GM19240 (cell line): ENCODE results near the gene KCNK3.

ENCODE experiments used
- DNase-seq: peaks from one replicate; pipeline ENCODE4 v3.0.0; 2011; ENCODE audit warnings: low spot score; ENCODE audit not compliant: insufficient read length

The KCNK3 gene

GRCh38 chr2:26687801-26688200 is 4.7 kb upstream of the KCNK3 start:
- no peak for DNase-seq

DNA sequence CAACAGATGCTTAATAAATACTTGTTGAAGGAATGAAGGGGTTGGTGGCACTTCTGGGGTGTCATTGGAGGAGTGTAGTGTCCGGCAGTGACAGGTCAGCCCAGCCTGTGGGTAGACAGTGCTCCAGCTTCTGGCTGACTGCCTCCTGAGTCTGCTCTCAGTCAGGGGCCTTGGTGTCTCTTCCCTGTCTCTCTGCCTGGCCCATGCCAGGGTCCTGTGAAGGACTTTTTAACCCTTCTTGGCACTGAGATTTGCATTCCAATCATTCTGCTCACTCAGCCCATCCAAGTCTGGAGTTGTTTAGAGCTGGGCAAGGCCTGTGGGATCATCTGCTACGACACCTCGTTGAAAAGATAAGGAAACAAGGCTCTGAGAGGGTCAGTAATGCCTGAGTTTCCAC is 1.4 kb upstream of the KCNK3 start:
- no peak for DNase-seq

GRCh38 chr2:26691881-26692278 is 642 bp upstream of the KCNK3 start:
- no peak for DNase-seq

DNA sequence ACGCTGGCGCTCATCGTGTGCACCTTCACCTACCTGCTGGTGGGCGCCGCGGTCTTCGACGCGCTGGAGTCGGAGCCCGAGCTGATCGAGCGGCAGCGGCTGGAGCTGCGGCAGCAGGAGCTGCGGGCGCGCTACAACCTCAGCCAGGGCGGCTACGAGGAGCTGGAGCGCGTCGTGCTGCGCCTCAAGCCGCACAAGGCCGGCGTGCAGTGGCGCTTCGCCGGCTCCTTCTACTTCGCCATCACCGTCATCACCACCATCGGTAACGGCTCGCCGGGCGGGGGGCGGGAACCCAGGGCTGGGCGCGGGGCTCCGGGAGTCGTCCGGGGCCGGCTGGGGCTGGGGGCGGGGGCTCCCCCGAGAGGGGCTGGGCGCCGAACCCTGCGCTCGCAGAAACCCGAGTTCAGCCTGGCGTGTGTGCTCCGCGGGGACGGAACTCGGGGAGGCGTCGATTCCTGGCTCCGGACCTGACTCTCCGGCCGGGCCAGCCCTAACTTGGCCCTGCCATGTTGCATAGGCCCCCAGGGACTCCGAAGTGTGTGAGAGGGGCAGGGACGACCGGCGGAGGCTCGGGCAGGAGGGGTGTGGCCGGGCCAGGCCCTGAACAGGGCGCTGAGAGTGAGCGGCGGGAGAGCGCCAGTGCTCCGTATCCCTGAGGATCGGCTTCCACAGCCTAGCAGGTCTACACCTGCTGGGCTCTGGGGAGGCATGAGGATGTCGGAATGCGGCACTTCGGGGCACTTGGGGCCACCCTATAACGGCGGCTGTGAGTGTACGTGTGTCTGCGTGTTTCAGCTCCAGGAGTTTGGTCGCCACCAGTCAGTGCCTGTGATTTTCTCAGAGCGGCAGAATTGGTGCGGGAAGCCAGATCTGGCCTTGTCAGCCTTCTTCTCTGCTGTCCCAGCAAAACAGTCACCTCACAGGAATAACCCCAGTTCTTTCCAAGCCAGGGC is 651 bp downstream of the KCNK3 start:
- DNase-seq: no peak

GRCh38 chr2:26694001-26694400 is 1.5 kb downstream of the KCNK3 start:
- no peak for DNase-seq

- no peak for DNase-seq
Measured at GRCh38 chr2:26696351-26696816, 3.9 kb downstream of the KCNK3 start.

DNA sequence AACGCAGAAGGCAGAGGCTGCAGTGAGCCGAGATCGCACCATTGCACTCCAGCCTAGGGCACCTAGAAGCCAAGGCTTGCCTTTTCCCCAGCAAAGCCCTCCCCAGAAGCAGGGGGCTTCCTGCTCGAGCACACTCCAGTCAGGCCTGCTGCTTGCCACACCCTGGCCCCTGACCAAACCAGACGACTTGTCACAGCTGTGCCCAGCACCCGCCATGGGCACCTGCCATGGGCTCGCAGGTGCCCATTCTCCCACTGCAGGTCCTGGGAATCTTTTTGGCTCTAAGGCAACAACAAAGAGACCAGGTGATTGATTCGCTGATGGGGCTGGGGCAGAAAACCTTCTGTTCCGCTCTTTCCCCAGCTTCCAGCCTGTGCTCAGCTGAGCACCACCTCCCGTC is 4.9 kb downstream of the KCNK3 start:
- no peak for DNase-seq

DNA sequence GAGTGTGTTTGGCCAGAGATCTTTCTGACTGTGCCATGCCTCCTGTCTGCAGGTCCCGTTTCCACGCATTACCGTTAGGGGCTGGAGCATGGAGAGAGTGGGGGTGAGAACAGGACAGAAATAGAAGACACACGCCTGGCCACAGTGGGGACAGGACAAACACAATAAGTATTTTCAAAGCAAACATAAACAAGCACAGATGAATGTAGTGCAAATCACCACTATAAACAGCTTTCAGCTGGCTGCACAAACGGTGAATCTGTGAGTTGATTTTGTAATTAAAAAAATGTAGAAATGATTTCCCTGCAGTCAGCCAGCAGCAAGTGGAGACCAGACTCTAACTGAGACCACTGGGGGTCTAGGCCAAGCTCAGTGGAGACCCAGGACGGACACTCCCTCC is 6.8 kb downstream of the KCNK3 start:
- DNase-seq: no peak

GRCh38 chr2:26700078-26700477 is 7.6 kb downstream of the KCNK3 start:
- DNase-seq: no peak

- DNase-seq: no peak
Measured at GRCh38 chr2:26701596-26701995, 9.1 kb downstream of the KCNK3 start.

DNA sequence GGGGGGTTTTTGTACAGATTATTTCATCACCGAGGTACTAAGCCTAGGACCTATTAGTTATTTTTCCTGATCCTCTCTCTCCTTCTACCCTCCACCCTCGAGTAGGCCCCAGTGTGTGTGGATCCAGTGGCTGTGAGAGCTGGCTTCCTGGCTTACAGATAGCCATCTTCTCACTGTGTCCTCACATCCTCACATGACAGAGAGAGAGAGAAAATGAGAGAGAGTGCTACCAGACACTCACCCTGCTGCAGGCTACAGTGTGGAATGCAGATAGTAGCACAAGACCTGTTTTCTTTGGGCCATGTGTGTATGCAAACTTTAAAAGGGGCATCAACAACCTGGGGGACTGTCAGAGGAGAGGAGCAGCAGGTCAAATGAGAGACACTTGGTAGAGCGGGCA is 9.5 kb downstream of the KCNK3 start:
- DNase-seq: no peak

DNA sequence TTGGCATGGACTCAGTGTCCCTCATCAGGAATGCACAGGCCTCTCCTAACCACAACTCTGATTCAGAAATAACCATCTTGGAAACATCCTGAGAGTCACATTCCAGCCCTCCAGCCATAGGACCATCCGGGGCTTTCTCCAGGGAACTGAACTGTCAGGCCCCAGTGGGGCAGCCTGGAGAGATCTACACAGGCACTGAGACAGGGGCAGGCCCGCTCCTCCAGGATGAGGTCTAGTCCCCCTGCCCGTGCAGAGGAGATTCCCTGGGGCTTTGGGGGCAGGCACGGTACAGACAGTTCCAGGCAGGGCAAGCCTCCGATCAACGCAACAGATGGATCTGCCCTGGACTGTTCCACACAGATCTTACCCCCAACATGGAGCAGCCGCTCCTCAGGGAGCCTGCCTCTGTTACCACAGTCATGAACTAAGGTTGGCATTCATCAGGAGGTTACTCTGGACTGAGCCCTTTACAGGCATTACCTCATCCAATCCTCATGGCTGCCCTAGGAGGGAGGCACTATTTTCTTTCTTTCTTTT is 12.0 kb downstream of the KCNK3 start:
- no peak for DNase-seq

GRCh38 chr2:26705126-26705525 is 12.6 kb downstream of the KCNK3 start:
- DNase-seq: no peak

GRCh38 chr2:26706093-26706492 is 13.6 kb downstream of the KCNK3 start:
- DNase-seq: no peak

GRCh38 chr2:26706616-26707473 is 14.3 kb downstream of the KCNK3 start:
- no peak for DNase-seq

GRCh38 chr2:26707747-26708146 is 15.2 kb downstream of the KCNK3 start:
- no peak for DNase-seq

GRCh38 chr2:26708457-26708856 is 15.9 kb downstream of the KCNK3 start:
- DNase-seq: no peak

DNA sequence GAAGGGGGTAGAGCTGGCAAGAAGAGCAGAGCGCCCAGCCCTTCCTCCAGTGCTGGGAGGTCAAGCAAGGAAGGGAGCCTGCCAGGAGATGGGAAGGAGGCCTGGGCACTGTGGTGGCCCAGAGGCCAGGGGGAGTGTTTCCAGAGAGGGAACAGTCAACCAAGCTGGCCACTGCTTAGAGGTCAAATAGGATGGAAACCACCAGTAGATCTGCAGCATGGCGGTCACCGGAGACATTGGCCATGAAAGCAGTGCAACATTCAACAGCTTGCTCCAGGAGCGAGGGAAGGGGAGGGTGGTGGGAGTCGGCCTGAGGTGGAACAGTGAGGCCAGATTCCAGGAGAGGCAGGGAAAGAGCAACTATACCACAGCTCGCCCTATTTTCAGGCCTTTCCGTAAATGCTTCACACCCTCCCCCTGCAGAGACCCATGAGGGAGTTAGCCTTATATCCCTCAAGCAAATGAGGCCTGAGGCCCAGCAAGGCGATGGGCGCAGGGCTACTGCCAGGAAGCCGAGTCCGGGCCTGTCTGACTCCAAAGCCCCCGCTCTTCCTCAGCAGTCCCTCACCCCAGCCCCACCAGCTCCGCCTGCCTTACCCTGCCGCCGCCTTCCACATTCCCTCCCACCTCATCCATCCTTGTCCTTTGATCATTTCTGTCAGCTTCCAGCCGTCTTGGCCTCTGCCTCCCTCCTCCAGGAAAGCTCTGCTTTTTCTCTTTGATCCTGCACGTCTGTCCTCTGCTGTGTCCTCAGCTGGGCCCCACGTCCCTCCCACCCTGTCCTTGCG is 17.0 kb downstream of the KCNK3 start:
- DNase-seq: no peak

DNA sequence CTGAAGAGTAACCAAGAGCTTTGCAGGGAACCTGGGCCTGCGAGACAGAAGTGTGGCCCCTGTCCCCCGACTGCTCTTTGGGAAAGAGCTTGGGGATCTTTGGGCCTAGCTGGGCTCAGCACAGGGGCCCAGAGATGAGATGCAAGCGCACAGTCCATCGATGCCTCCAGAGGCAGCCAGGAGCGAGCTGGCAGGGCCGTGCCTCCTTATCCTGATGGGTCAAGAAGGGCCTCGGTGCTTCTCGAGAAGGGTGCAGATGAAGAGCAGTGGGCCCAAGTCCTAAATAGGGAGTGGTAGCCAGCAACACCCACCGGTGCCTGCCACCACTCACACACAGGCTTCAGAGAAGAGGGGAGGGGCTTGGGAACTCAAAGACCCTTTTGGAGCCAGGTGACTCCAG is 17.6 kb downstream of the KCNK3 start:
- DNase-seq: no peak

DNA sequence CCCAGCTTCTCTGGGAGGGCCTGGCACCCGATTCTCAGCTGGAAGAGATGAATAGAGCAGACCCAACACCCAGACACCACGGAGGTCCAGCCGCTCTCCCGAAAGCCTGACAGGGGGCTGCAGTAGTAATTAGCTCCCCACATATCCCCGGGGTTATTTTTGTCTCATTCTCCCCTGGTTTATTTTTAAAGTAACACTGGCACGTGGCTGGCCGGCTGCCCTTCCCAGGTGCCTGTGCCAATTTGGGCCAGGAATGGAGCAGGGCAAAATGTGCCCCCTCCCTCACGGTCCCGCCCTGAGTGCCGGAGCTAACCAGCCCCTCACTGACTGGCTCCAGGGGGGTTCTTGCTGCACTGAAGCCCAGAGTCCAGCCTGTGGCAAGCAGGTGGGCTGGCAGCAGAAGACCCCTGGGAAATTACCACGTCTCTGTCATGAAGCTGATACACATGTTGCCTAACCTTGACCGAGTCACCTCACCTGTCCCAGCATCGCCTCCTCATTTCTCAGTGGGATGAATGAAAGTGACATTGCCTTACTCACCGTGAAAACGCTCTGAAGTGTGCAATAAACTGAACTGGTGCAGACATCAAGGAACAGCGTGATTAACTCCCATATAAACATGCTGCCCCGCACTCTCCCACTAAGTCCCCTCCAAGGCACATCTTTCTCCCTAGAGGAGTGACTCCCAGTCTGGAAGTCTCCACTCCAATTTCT is 18.4 kb downstream of the KCNK3 start:
- no peak for DNase-seq
